ENCODE results near the gene PI4K2A. TPM values are rescaled to one million over a fixed set of nuclear protein-coding genes. Genes with fewer than 3 reads are reported as not detected.
"Not testable (repeated sequence)": the region's sequence is repeated elsewhere in the genome, so short reads cannot be mapped to it uniquely, and the experiment has no call there.

The PI4K2A gene
- total RNA-seq, 4 donors from 2014 or later: 16.1 to 18.5 (median 17.9) TPM

GRCh38 chr10:97633921-97634320, 6.5 kb upstream of the PI4K2A start:
- peak in 1 of 2 donors; percentile 17 for ATAC-seq
- Histone ChIP-seq H3K4me1 (peaks cover 8% of the 10 kb centered on the region in 2 donors), H3K4me3 (peak overlapping the region; percentile 65 to 94 (median 84)), H3K27ac (peak overlapping the region; percentile 69 to 76 (median 74)), H3K27me3 (no peaks in the 10 kb centered on the region), H3K9me3 (no peaks in the 10 kb centered on the region), H3K36me3 (no peaks in the 10 kb centered on the region)
- in situ Hi-C loops (cut with MboI; ENCODE audit: low sequenced_read_pairs in 4 of 4) (no loop called here), intact Hi-C loops (cut with DNase I; ENCODE audit: low total_unique reads) (loop anchor here (10.0 kb wide), 1 partner anchor 209 kb away; the partner anchor contains the start of gene PGAM1)
- no peak for DNase-seq
- TF ChIP-seq CTCF (IDR thresholded peaks at IDR 0.05 in 4 of 5, conservative IDR thresholded peaks at IDR 0.05 in 1 of 5) (peak in 2 of 5 experiments; percentile 18 to 21), POLR2A (IDR thresholded peaks at IDR 0.05) (no peak)

GRCh38 chr10:97635577-97635976, 4.9 kb upstream of the PI4K2A start:
- no peak overlapping the region for H3K4me3 ChIP-seq
- intact Hi-C loops (cut with DNase I; ENCODE audit: low total_unique reads): loop anchor here (10.0 kb wide), 1 partner anchor 211 kb away; the partner anchor contains the start of gene PGAM1

GRCh38 chr10:97639090-97639489, 1.4 kb upstream of the PI4K2A start:
- intact Hi-C loops (cut with DNase I; ENCODE audit: low total_unique reads): loop anchor here (10.0 kb wide), 1 partner anchor 214 kb away; the partner anchor contains the start of gene PGAM1
- H3K9me3 ChIP-seq; ATAC-seq; H3K4me3 ChIP-seq; H3K36me3 ChIP-seq; H3K27me3 ChIP-seq; in situ Hi-C loops (cut with MboI; ENCODE audit: low sequenced_read_pairs in 4 of 4); DNase-seq; H3K27ac ChIP-seq: not testable (repeated sequence)
- H3K4me1 ChIP-seq: peaks cover 16 to 20% of the 10 kb centered on the region in 2 donors

More at GRCh38 chr10:97635577-97635976, 4.9 kb upstream of the PI4K2A start:
- no peaks in the 10 kb centered on the region for H3K9me3 ChIP-seq
- H3K27me3 ChIP-seq: no peaks in the 10 kb centered on the region
- peaks cover 8% of the 10 kb centered on the region in 2 donors for H3K4me1 ChIP-seq
- DNase-seq: no peak
- H3K36me3 ChIP-seq: no peaks in the 10 kb centered on the region
- in situ Hi-C loops (cut with MboI; ENCODE audit: low sequenced_read_pairs in 4 of 4): no loop called here
- no peak overlapping the region for H3K27ac ChIP-seq
- TF ChIP-seq CTCF (IDR thresholded peaks at IDR 0.05 in 4 of 5, conservative IDR thresholded peaks at IDR 0.05 in 1 of 5): no peak
- TF ChIP-seq POLR2A (IDR thresholded peaks at IDR 0.05): no peak
- no peak for ATAC-seq

- TF ChIP-seq CTCF (IDR thresholded peaks at IDR 0.05 in 4 of 5, conservative IDR thresholded peaks at IDR 0.05 in 1 of 5): no peak
- peak in 1 of 2 donors; percentile 8 for TF ChIP-seq POLR2A (IDR thresholded peaks at IDR 0.05)
- Histone ChIP-seq H3K27me3 (no peaks in the 10 kb centered on the region), H3K4me3 (peak overlapping the region; percentile 74 to 93 (median 88)), H3K9me3 (no peaks in the 10 kb centered on the region), H3K36me3 (peaks cover 0 to 11% of the 10 kb centered on the region in 2 donors), H3K27ac (peak overlapping the region; percentile 60 to 85 (median 73)), H3K4me1 (peaks cover 16 to 20% of the 10 kb centered on the region in 2 donors)
- in situ Hi-C loops (cut with MboI; ENCODE audit: low sequenced_read_pairs in 4 of 4) (no loop called here), intact Hi-C loops (cut with DNase I; ENCODE audit: low total_unique reads) (loop anchor here (2.0 to 5.0 kb wide), 2 partner anchors 46 to 144 kb away; partner anchors contain the start of genes AVPI1, MMS19 and UBTD1)
- DNase-seq (peak in 1 of 2 donors; percentile 4), ATAC-seq (peak; percentile 50 to 53)
These were observed 669 bp downstream of the PI4K2A start for GRCh38 chr10:97640868-97641811.

GRCh38 chr10:97642471-97643159, 2.1 kb downstream of the PI4K2A start:
- H3K4me3 ChIP-seq; DNase-seq; in situ Hi-C loops (cut with MboI; ENCODE audit: low sequenced_read_pairs in 4 of 4); H3K27ac ChIP-seq; H3K27me3 ChIP-seq; H3K9me3 ChIP-seq; ATAC-seq: not testable (repeated sequence)
- intact Hi-C loops (cut with DNase I; ENCODE audit: low total_unique reads): loop anchor here (5.0 kb wide), 1 partner anchor 145 kb away; the partner anchor contains the start of genes MMS19 and UBTD1
- Histone ChIP-seq H3K36me3 (peaks cover 0 to 11% of the 10 kb centered on the region in 2 donors), H3K4me1 (peaks cover 16 to 20% of the 10 kb centered on the region in 2 donors)

Measured in gastrocnemius medialis (tissue), 4 donors.